CD4-positive, alpha-beta T cell treated with Interleukin-6 at 100 ng/mL for 8 hours (primary cell): ENCODE data around the gene LMBR1L.

ENCODE experiments used
- DNase-seq: peaks from one replicate; pipeline ENCODE4 v3.0.0-alpha.2; 2020; ENCODE audit warnings: mixed read lengths, low spot score

LMBR1L gene

GRCh38 chr12:49052451-49053208, 58.0 kb downstream of the LMBR1L start:
- no peak for DNase-seq

GRCh38 chr12:49051777-49052438, 58.7 kb downstream of the LMBR1L start:
- no peak for DNase-seq

- no peak for DNase-seq
Measured at GRCh38 chr12:49051373-49051764, 59.3 kb downstream of the LMBR1L start.

- DNase-seq = no peak
Measured at GRCh38 chr12:49050507-49051372, 59.9 kb downstream of the LMBR1L start.

GRCh38 chr12:49049566-49050224, 61.0 kb downstream of the LMBR1L start:
- no peak for DNase-seq

GRCh38 chr12:49048953-49049352, 61.7 kb downstream of the LMBR1L start:
- DNase-seq = no peak
